DND-41 (cell line): ENCODE measurements around the gene BIRC6.

Experiments
- ATAC-seq: fragments of 200-7000 bp; cut with Tn5 transposase; 3 replicates; pipeline ENCODE4 v1.9.1; 2021; ENCODE audit warnings: low read depth; ENCODE audit not compliant: insufficient read depth
- DNase-seq: peaks from one replicate; pipeline ENCODE4 v3.0.0-alpha.2; 2020
- H2AFZ ChIP-seq: 2 replicates; pipeline ENCODE4 v1.6.0; 2012; ENCODE audit warnings: low read depth, low read length
- H3K27ac ChIP-seq: 2 replicates; pipeline ENCODE4 v1.5.1; 2012; ENCODE audit warnings: low read length, inconsistent platforms
- H3K27me3 ChIP-seq: fragments of 200-600 bp; sonication (generic); 2 replicates; pipeline ENCODE4 v1.6.0; 2012; ENCODE audit warnings: low read length, mild to moderate bottlenecking, inconsistent platforms; ENCODE audit not compliant: insufficient read depth, poor library complexity
- H3K36me3 ChIP-seq: 2 replicates; pipeline ENCODE4 v1.5.1; 2012; ENCODE audit warnings: low read length, inconsistent platforms; ENCODE audit not compliant: insufficient read depth
- H3K4me1 ChIP-seq: 2 replicates; pipeline ENCODE4 v1.5.1; 2012; ENCODE audit warnings: mild to moderate bottlenecking, low read length; ENCODE audit not compliant: insufficient read depth
- H3K4me2 ChIP-seq: 2 replicates; pipeline ENCODE4 v1.6.0; 2012; ENCODE audit warnings: mild to moderate bottlenecking, moderate library complexity, low read length, inconsistent platforms; ENCODE audit not compliant: insufficient read depth
- H3K4me3 ChIP-seq, 2 experiments: fragments of 200-600 bp in 1 of 2; shearing (Covaris generic) in 1 of 2; 2 replicates each; pipeline ENCODE4 v1.5.1; 2012 to 2016; ENCODE audit warnings: inconsistent platforms in 2 of 2, low read length in 2 of 2, mild to moderate bottlenecking in 2 of 2, low read depth in 1 of 2, moderate library complexity in 1 of 2
- H3K79me2 ChIP-seq: 2 replicates; pipeline ENCODE4 v1.6.0; 2012; ENCODE audit warnings: low read length, inconsistent platforms; ENCODE audit not compliant: insufficient read depth
- H3K9ac ChIP-seq: 2 replicates; pipeline ENCODE4 v1.6.0; 2012; ENCODE audit warnings: low read depth, mild to moderate bottlenecking, inconsistent platforms, low read length, moderate library complexity
- H3K9me3 ChIP-seq: 2 replicates; pipeline ENCODE4 v1.5.1; 2012; ENCODE audit warnings: low read length, moderate library complexity, mild to moderate bottlenecking, inconsistent platforms; ENCODE audit not compliant: insufficient read depth, severe bottlenecking
- H4K20me1 ChIP-seq: 2 replicates; pipeline ENCODE4 v1.6.0; 2012; ENCODE audit warnings: low read length; ENCODE audit not compliant: insufficient read depth
- EZH2 ChIP-seq: IDR thresholded peaks from 3 replicates; pipeline ENCODE4 v1.6.1; 2012; ENCODE audit warnings: borderline replicate concordance, low read depth, mild to moderate bottlenecking, moderate library complexity, low read length, inconsistent platforms; ENCODE audit not compliant: severe bottlenecking
- TF ChIP-seq, protein P1 (sequence below): IDR thresholded peaks from 2 replicates; pipeline ENCODE4 v1.5.1; 2012; ENCODE audit warnings: borderline replicate concordance, low read length, moderate library complexity, mild to moderate bottlenecking; ENCODE audit not compliant: poor library complexity, severe bottlenecking; ENCODE audit errors: extremely low read depth

Gene BIRC6

DNA sequence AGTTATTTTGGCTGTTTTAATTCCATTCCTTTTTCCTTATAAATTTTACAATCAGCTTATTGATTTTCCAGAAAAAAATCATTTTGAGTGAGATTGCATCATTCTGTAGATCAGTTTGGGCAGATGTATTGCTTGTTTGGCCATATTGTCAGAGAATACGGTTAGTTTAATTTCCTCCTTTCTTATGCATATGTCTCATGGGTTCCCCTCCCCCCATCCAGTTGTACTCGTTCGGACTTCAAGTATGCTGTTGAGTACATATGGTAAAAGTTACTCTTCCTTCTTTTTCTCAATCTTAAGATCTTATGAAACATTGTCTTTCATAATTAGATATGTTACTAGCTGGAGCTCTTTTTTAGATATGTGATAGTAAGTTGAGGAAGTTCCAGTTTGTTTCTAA is 139.8 kb downstream of the BIRC6 start:
- no peak overlapping the region for H3K9ac ChIP-seq
- no peaks in the 10 kb centered on the region for H3K4me1 ChIP-seq
- H3K79me2 ChIP-seq = no peaks in the 10 kb centered on the region
- ATAC-seq (no peak), DNase-seq (no peak)
- H3K4me3 ChIP-seq = no peak overlapping the region
- H3K27me3 ChIP-seq = no peaks in the 10 kb centered on the region
- no peak for TF ChIP-seq EZH2
- TF ChIP-seq, protein P1, sequence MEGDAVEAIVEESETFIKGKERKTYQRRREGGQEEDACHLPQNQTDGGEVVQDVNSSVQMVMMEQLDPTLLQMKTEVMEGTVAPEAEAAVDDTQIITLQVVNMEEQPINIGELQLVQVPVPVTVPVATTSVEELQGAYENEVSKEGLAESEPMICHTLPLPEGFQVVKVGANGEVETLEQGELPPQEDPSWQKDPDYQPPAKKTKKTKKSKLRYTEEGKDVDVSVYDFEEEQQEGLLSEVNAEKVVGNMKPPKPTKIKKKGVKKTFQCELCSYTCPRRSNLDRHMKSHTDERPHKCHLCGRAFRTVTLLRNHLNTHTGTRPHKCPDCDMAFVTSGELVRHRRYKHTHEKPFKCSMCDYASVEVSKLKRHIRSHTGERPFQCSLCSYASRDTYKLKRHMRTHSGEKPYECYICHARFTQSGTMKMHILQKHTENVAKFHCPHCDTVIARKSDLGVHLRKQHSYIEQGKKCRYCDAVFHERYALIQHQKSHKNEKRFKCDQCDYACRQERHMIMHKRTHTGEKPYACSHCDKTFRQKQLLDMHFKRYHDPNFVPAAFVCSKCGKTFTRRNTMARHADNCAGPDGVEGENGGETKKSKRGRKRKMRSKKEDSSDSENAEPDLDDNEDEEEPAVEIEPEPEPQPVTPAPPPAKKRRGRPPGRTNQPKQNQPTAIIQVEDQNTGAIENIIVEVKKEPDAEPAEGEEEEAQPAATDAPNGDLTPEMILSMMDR = no peak
- no peak overlapping the region for H3K4me2 ChIP-seq
- H3K27ac ChIP-seq = no peak overlapping the region
- H4K20me1 ChIP-seq = no peaks in the 10 kb centered on the region
- no peaks in the 10 kb centered on the region for H3K9me3 ChIP-seq
- H3K36me3 ChIP-seq = peaks cover 72% of the 10 kb centered on the region
- no peak overlapping the region for H2AFZ ChIP-seq

DNA sequence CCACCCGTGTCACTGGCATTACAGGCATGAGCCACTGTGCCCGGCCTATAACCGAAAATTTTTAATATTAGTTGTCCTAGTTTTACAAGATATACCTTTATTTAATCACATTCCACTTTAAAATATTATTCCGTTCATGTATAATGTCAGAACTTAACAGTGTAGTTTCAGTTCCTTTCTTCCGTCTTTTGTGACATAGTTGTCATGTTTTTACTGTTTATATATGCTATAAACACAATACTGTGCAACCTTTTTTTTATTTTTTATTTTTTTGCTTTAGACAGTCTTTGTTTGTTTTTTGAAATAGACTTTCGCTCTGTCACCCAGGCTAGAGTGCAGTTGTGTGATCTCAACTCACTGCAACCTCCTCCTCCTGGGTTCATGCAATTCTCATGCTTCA is 141.5 kb downstream of the BIRC6 start:
- Histone ChIP-seq H3K27ac (no peak overlapping the region), H3K4me3 (no peak overlapping the region), H4K20me1 (no peaks in the 10 kb centered on the region), H3K27me3 (no peaks in the 10 kb centered on the region), H3K4me2 (no peak overlapping the region), H3K9me3 (no peaks in the 10 kb centered on the region), H3K4me1 (no peaks in the 10 kb centered on the region), H3K36me3 (peaks cover 81% of the 10 kb centered on the region), H2AFZ (no peak overlapping the region), H3K9ac (no peak overlapping the region), H3K79me2 (no peaks in the 10 kb centered on the region)
- ATAC-seq = no peak
- DNase-seq = no peak
- TF ChIP-seq, protein P1 = no peak
- no peak for TF ChIP-seq EZH2

DNA sequence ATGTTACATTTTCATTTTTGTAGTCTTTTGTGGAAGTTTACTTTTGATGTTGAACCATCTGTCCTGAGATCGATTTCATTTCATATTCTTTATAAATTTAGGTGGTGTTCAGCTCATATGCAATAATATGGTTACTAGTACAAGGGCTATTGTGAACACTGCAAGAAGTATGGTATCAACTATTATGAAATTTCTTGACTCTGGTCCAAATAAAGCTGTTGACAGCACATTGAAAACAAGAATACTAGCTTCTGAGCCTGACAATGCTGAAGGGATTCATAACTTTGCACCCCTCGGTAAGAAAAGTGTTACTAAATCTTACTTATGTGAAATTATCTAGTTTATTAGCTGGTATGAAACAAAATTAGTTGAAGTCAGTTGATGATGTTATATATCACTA is 146.1 kb downstream of the BIRC6 start:
- no peak for DNase-seq
- Histone ChIP-seq H3K27me3 (no peaks in the 10 kb centered on the region), H3K79me2 (no peaks in the 10 kb centered on the region), H3K9me3 (no peaks in the 10 kb centered on the region), H2AFZ (no peak overlapping the region), H3K4me1 (no peaks in the 10 kb centered on the region), H3K36me3 (peaks cover 85% of the 10 kb centered on the region), H3K9ac (no peak overlapping the region), H3K27ac (no peak overlapping the region), H4K20me1 (no peaks in the 10 kb centered on the region), H3K4me2 (no peak overlapping the region), H3K4me3 (no peak overlapping the region)
- no peak for ATAC-seq
- TF ChIP-seq, protein P1 = no peak
- no peak for TF ChIP-seq EZH2
